H1 (cell line): ENCODE data around the gene BATF3. TPM values are rescaled to one million over a fixed set of nuclear protein-coding genes. Genes with fewer than 3 reads are reported as not detected.

Experiments
- ASH2L ChIP-seq: fragments of 200-600, 300-600 bp; sonication (generic); IDR thresholded peaks from one replicate; pipeline ENCODE4 v1.7.1; 2017; ENCODE audit warnings: low read length
- BCL11A ChIP-seq, 2 experiments: IDR thresholded peaks; one replicate each; pipeline ENCODE4 v1.6.1; 2011; ENCODE audit warnings: low read depth in 2 of 2, low read length in 2 of 2, mild to moderate bottlenecking in 2 of 2
- FOSL1 ChIP-seq: IDR thresholded peaks from 2 replicates; pipeline ENCODE4 v1.6.1; 2011; ENCODE audit warnings: mild to moderate bottlenecking, low read depth, low read length, moderate library complexity; ENCODE audit not compliant: insufficient read depth
- NANOG ChIP-seq: IDR thresholded peaks from 2 replicates; pipeline ENCODE4 v1.6.1; 2011; ENCODE audit warnings: low read length, low read depth, mild to moderate bottlenecking, inconsistent platforms; ENCODE audit not compliant: insufficient read depth, poor library complexity, severe bottlenecking
- POLR2A ChIP-seq, 2 experiments: IDR thresholded peaks; 1 replicate in 1 of 2; 2 replicates in 1 of 2; pipeline ENCODE4 v1.6.1; 2011; ENCODE audit warnings: low read depth in 2 of 2, low read length in 2 of 2, mild to moderate bottlenecking in 2 of 2; ENCODE audit errors: control extremely low read depth in 1 of 2
- SP2 ChIP-seq: IDR thresholded peaks from 2 replicates; pipeline ENCODE4 v1.6.1; 2012; ENCODE audit warnings: mild to moderate bottlenecking, low read length, inconsistent platforms
- TBP ChIP-seq: IDR thresholded peaks from 2 replicates; pipeline ENCODE4 v1.6.1; 2011; ENCODE audit warnings: low read depth, low read length, improper control_type of control experiment
- USF2 ChIP-seq: IDR thresholded peaks from 2 replicates; pipeline ENCODE4 v1.6.1; 2011; ENCODE audit warnings: low read length, improper control_type of control experiment
- polyA plus RNA-seq, 7 experiments: library from polyadenylated mRNA; depleted of rRNA in 3 of 7; stranded (reverse) in 5 of 7; unstranded in 2 of 7; fragments of >200 nt in 5 of 7; fragments of 200-250 nt in 2 of 7; gene quantifications; 1 replicate in 5 of 7; 2 replicates in 1 of 7; 4 replicates in 1 of 7; pipeline versions ENCODE4 v1.2.1 to v1.2.3, GENCODE V29; 2011 to 2013; ENCODE audit warnings: missing spikeins in 2 of 7, mixed read lengths in 2 of 7
- total RNA-seq: library from RNA; stranded (reverse); fragmentation: NEBNext Ultra II Directional; extraction: Animal tissue kit (Norgen Biotek cat#: 25700); gene quantifications from 2 replicates; pipeline ENCODE4 v1.2.1, GENCODE V29; 2021

BATF3 gene
- total and polyA plus RNA-seq, 2 of the 8 experiments (the other 6 are each of a cell fraction or from before 2014, with no cell fraction given): 6.3 TPM

GRCh38 chr1:212643877-212644276 lies 55.8 kb downstream of the BATF3 start (continued):
- no peak for TF ChIP-seq USF2
- no peak for TF ChIP-seq BCL11A (IDR thresholded peaks at IDR 0.05; ENCODE audit: low read depth in 2 of 2, low read length in 2 of 2)
- no peak for TF ChIP-seq FOSL1
- TF ChIP-seq SP2: no peak
- TF ChIP-seq TBP: no peak
- TF ChIP-seq ASH2L: no peak
- TF ChIP-seq POLR2A (IDR thresholded peaks at IDR 0.05; ENCODE audit: control extremely low read depth in 1 of 2, low read depth in 2 of 2, low read length in 2 of 2): no peak
- TF ChIP-seq NANOG: no peak
